Suprapubic skin (tissue), 3 donors: ENCODE measurements around the gene KCNC2.

Source experiments
- CTCF ChIP-seq, 2 donors: fragments of 200-600 bp in 1 of 2; fragments of 450-650 bp in 1 of 2; sonication (generic) in 1 of 2; IDR thresholded peaks; one replicate each; pipeline ENCODE4 v1.5.1; 2016 to 2019; ENCODE audit warnings: antibody characterized with exemption in 2 of 2, mild to moderate bottlenecking in 1 of 2, moderate library complexity in 1 of 2
- POLR2AphosphoS5 ChIP-seq, 3 donors: sonication (generic); formaldehyde crosslinking; IDR thresholded peaks; one replicate each; pipeline ENCODE4 v1.6.1; 2017; ENCODE audit warnings: antibody characterized with exemption in 3 of 3

- TF ChIP-seq CTCF (IDR thresholded peaks at IDR 0.05) (no peak), POLR2AphosphoS5 (IDR thresholded peaks at IDR 0.05) (no peak)
These were observed 160.9 kb downstream of the KCNC2 start for GRCh38 chr12:75048767-75049166.
